SK-N-SH (cell line): ENCODE results near the gene ZDHHC5. TPM values are rescaled to one million over a fixed set of nuclear protein-coding genes. Genes with fewer than 3 reads are reported as not detected.
"Not testable (repeated sequence)": the region's sequence is repeated elsewhere in the genome, so short reads cannot be mapped to it uniquely, and the experiment has no call there.

ENCODE experiments used
- CTCF ChIA-PET: fragments of 300-600, 350-600 bp; formaldehyde crosslinking; extraction: SDS; loops from one replicate; lab custom pipeline; 2021; lab: Yijun Ruan, JAX
- POLR2A ChIA-PET: fragments of 350-600 bp; sonication (Branson Sonifier 250); formaldehyde crosslinking; extraction: SDS; loops from one replicate; lab custom pipeline; 2020; ENCODE audit warnings: antibody characterized with exemption, inconsistent platforms; lab: Yijun Ruan, JAX
- DNase-seq: peaks from one replicate; pipeline ENCODE4 v3.0.0; 2012
- H2AFZ ChIP-seq: fragments of 200-600 bp; sonication (generic); 2 replicates; pipeline ENCODE4 v1.8.1; 2016; ENCODE audit warnings: antibody characterized with exemption, mild to moderate bottlenecking, low read depth
- H3F3A ChIP-seq: fragments of 200-600 bp; sonication (generic); replicated peaks from 2 replicates; pipeline ENCODE3; 2016; ENCODE audit warnings: antibody characterized with exemption, mild to moderate bottlenecking; ENCODE audit not compliant: insufficient read depth
- H3K27ac ChIP-seq, 2 experiments: fragments of 200-500 bp in 1 of 2; fragments of 200-600 bp in 1 of 2; sonication (Bioruptor generic) in 1 of 2; sonication (generic), shearing (Covaris generic) in 1 of 2; 2 replicates each; pipeline versions ENCODE4 v1.5.1 to v1.6.1; 2014 to 2016; ENCODE audit warnings: low read depth in 2 of 2, inconsistent platforms in 1 of 2, low read length in 1 of 2, mild to moderate bottlenecking in 1 of 2, mixed read lengths in 1 of 2
- H3K27me3 ChIP-seq: fragments of 200-600 bp; sonication (generic), shearing (Covaris generic); 2 replicates; pipeline ENCODE4 v1.6.1; 2016; ENCODE audit warnings: mixed run types; ENCODE audit not compliant: insufficient read depth
- H3K36me3 ChIP-seq, 2 experiments: fragments of 200-500 bp in 1 of 2; fragments of 200-600 bp in 1 of 2; sonication (Bioruptor generic) in 1 of 2; sonication (generic) in 1 of 2; replicated peaks in 1 of 2; 2 replicates each; pipeline versions ENCODE3 to v1.5.1; 2014 to 2016; ENCODE audit warnings: low read length in 1 of 2, mild to moderate bottlenecking in 1 of 2; ENCODE audit not compliant: insufficient read depth in 2 of 2, control insufficient read depth in 1 of 2
- H3K4me1 ChIP-seq, 2 experiments: fragments of 200-500 bp in 1 of 2; fragments of 200-600 bp in 1 of 2; sonication (Bioruptor generic) in 1 of 2; sonication (generic), shearing (Covaris generic) in 1 of 2; 2 replicates each; pipeline versions ENCODE4 v1.5.1 to v1.6.1; 2014 to 2016; ENCODE audit warnings: low read depth in 1 of 2, low read length in 1 of 2, mixed run types in 1 of 2; ENCODE audit not compliant: insufficient read depth in 2 of 2, control insufficient read depth in 1 of 2
- H3K4me2 ChIP-seq: fragments of 200-600 bp; sonication (generic), shearing (Covaris generic); 2 replicates; pipeline ENCODE4 v1.6.1; 2017; ENCODE audit warnings: mixed run types
- H3K4me3 ChIP-seq, 2 experiments: fragments of 200-500 bp in 1 of 2; fragments of 200-600 bp in 1 of 2; sonication (Bioruptor generic) in 1 of 2; sonication (generic), shearing (Covaris generic) in 1 of 2; 2 replicates each; pipeline versions ENCODE4 v1.5.1 to v1.8.1; 2014 to 2016; ENCODE audit warnings: low read depth in 2 of 2, inconsistent platforms in 1 of 2, low read length in 1 of 2, mild to moderate bottlenecking in 1 of 2, mixed read lengths in 1 of 2, moderate library complexity in 1 of 2
- H3K79me2 ChIP-seq: fragments of 200-600 bp; sonication (generic); 2 replicates; pipeline ENCODE4 v1.8.1; 2017; ENCODE audit warnings: mild to moderate bottlenecking; ENCODE audit not compliant: insufficient read depth
- H3K9ac ChIP-seq: fragments of 200-600 bp; sonication (generic); 2 replicates; pipeline ENCODE4 v1.6.1; 2017; ENCODE audit warnings: mixed run types
- H3K9me2 ChIP-seq: fragments of 200-600 bp; sonication (generic); 2 replicates; pipeline ENCODE4 v1.6.1; 2017; ENCODE audit warnings: mixed run types
- H3K9me3 ChIP-seq: fragments of 200-600 bp; sonication (generic); 2 replicates; pipeline ENCODE4 v1.6.1; 2017; ENCODE audit warnings: mixed run types, mild to moderate bottlenecking, moderate library complexity
- H4K20me1 ChIP-seq: fragments of 200-600 bp; sonication (generic); 2 replicates; pipeline ENCODE4 v1.6.1; 2017; ENCODE audit warnings: mild to moderate bottlenecking, mixed run types; ENCODE audit not compliant: insufficient read depth
- CTCF ChIP-seq: fragments of 200-600 bp; sonication (generic); IDR thresholded peaks from 2 replicates; pipeline ENCODE4 v1.6.1; 2017; ENCODE audit warnings: antibody characterized with exemption, mild to moderate bottlenecking, moderate library complexity
- ELF1 ChIP-seq: IDR thresholded peaks from 2 replicates; pipeline ENCODE4 v1.4.0; 2012
- EP300 ChIP-seq, 2 experiments: IDR thresholded peaks; 2 replicates each; pipeline versions ENCODE4 v1.4.0 to v1.6.1; 2012; ENCODE audit warnings: borderline replicate concordance in 1 of 2, low read depth in 1 of 2, low read length in 1 of 2
- FOXJ3 ChIP-seq: sonication (generic); formaldehyde crosslinking; IDR thresholded peaks from 2 replicates; pipeline ENCODE4 v1.5.1; 2020; ENCODE audit warnings: mild to moderate bottlenecking, missing genetic modification reagents
- FOXM1 ChIP-seq: IDR thresholded peaks from 2 replicates; pipeline ENCODE4 v1.4.0; 2012; ENCODE audit warnings: low read depth, mild to moderate bottlenecking
- GATA2 ChIP-seq: sonication (generic); formaldehyde crosslinking; IDR thresholded peaks from 2 replicates; pipeline ENCODE4 v1.5.0; 2020; ENCODE audit warnings: mild to moderate bottlenecking, missing genetic modification reagents
- IRF3 ChIP-seq: fragments of 150-350 bp; IDR thresholded peaks from 2 replicates; pipeline ENCODE4 v1.6.1; 2016; ENCODE audit warnings: mild to moderate bottlenecking, low read depth, low read length
- MEF2A ChIP-seq: IDR thresholded peaks from 2 replicates; pipeline ENCODE4 v1.4.0; 2012; ENCODE audit warnings: low read depth, borderline replicate concordance
- MXI1 ChIP-seq: IDR thresholded peaks from 2 replicates; pipeline ENCODE4 v1.6.1; 2012; ENCODE audit warnings: mild to moderate bottlenecking, low read depth, low read length, improper control_type of control experiment
- NRF1 ChIP-seq: IDR thresholded peaks from 2 replicates; pipeline ENCODE4 v1.6.1; 2012; ENCODE audit warnings: low read depth, mild to moderate bottlenecking, low read length
- RAD21 ChIP-seq: IDR thresholded peaks from 2 replicates; pipeline ENCODE4 v1.6.1; 2012; ENCODE audit warnings: mild to moderate bottlenecking, low read length
- RFX5 ChIP-seq: IDR thresholded peaks from 2 replicates; pipeline ENCODE4 v1.6.1; 2012; ENCODE audit warnings: mild to moderate bottlenecking, improper control_type of control experiment, low read length
- SIN3A ChIP-seq: IDR thresholded peaks from 2 replicates; pipeline ENCODE4 v1.6.1; 2012; ENCODE audit warnings: low read depth, mild to moderate bottlenecking, low read length, moderate library complexity, borderline replicate concordance
- SMC3 ChIP-seq: IDR thresholded peaks from 2 replicates; pipeline ENCODE4 v1.6.1; 2012; ENCODE audit warnings: low read depth, low read length, improper control_type of control experiment
- TEAD4 ChIP-seq: IDR thresholded peaks from 2 replicates; pipeline ENCODE4 v1.4.0; 2012; ENCODE audit warnings: mild to moderate bottlenecking, borderline replicate concordance; ENCODE audit not compliant: insufficient read depth
- WGBS: methylation state at CpG from one replicate; pipeline ENCODE4 v1.1.6; 2017; ENCODE audit warnings: low lambda C conversion rate; 5-methylcytosine and 5-hydroxymethylcytosine counted together
- polyA plus RNA-seq, 3 experiments: library from polyadenylated mRNA; depleted of rRNA; stranded (reverse); fragments of >200 nt; gene quantifications; 2 replicates each; pipeline ENCODE4 v1.2.3, GENCODE V29; 2012

The ZDHHC5 gene
- polyA plus RNA-seq, 1 of the 3 experiments (the other 2 are of a cell fraction): 46.6 TPM

GRCh38 chr11:57704932-57705331 lies 37.0 kb downstream of the ZDHHC5 start:
- TF ChIP-seq EP300 (IDR thresholded peaks at IDR 0.05; ENCODE audit: borderline replicate concordance in 1 of 2, low read depth in 1 of 2, low read length in 1 of 2): no peak
- TF ChIP-seq GATA2: no peak
- no peak for TF ChIP-seq MEF2A
- TF ChIP-seq CTCF: no peak
- TF ChIP-seq IRF3: no peak
- no peak for TF ChIP-seq SIN3A
- TF ChIP-seq FOXJ3 (CRISPR knock-in tag): no peak
- TF ChIP-seq NRF1: no peak
- no peak for TF ChIP-seq FOXM1
- TF ChIP-seq SMC3: no peak
- TF ChIP-seq MXI1: no peak
- no peak for TF ChIP-seq RAD21
- no peak for TF ChIP-seq ELF1
- no peak for TF ChIP-seq TEAD4
- TF ChIP-seq RFX5: no peak
- peaks cover 0 to 3% of the 10 kb centered on the region in 2 experiments; a peak in 1 of 4 replicates for H3K4me1 ChIP-seq
- WGBS: 98% methylated on average over 5 of the region's 6 CpGs
- H3K9me2 ChIP-seq: no peaks in the 10 kb centered on the region
- no peak for DNase-seq
- H3K36me3 ChIP-seq: peaks cover 40 to 53% of the 10 kb centered on the region in 2 experiments
- H3K9me3 ChIP-seq: no peaks in the 10 kb centered on the region
- no peak overlapping the region for H3K27ac ChIP-seq
- no peak overlapping the region for H2AFZ ChIP-seq
- H4K20me1 ChIP-seq: no peaks in the 10 kb centered on the region; the same call in 1 of the 2 replicates
- POLR2A ChIA-PET: interaction anchor here (0.6 kb wide), 2 partner anchors 11 to 464 kb away, joined by 3 to 4 read pairs; no protein-coding TSS in a partner anchor
- H3K4me3 ChIP-seq: no peak overlapping the region
- H3K27me3 ChIP-seq: no peaks in the 10 kb centered on the region
- H3F3A ChIP-seq: peaks cover 34% of the 10 kb centered on the region
- peaks cover 55% of the 10 kb centered on the region for H3K79me2 ChIP-seq
- H3K4me2 ChIP-seq: no peak overlapping the region
- CTCF ChIA-PET: interaction anchor here (1.1 to 1.5 kb wide), 4 partner anchors 17 to 178 kb away, joined by 3 to 4 read pairs (median 4); no protein-coding TSS in a partner anchor
- H3K9ac ChIP-seq: no peak overlapping the region

- H2AFZ ChIP-seq, H3K4me2 ChIP-seq, H3K4me3 ChIP-seq, H3K9ac ChIP-seq, DNase-seq, H3K9me2 ChIP-seq, H4K20me1 ChIP-seq, H3K27me3 ChIP-seq, H3K4me1 ChIP-seq, H3K27ac ChIP-seq, H3K9me3 ChIP-seq: not testable (repeated sequence)
- CTCF ChIA-PET: interaction anchor here (1.1 to 1.4 kb wide), 3 partner anchors 18 to 137 kb away, joined by 3 to 4 read pairs (median 3); no protein-coding TSS in a partner anchor
- POLR2A ChIA-PET: interaction anchor here (0.6 kb wide), 1 partner anchor 465 kb away, joined by 3 read pairs; no protein-coding TSS in a partner anchor
- 98% methylated on average over 8 of the region's 8 CpGs for WGBS
- Histone ChIP-seq H3K79me2 (peaks cover 60% of the 10 kb centered on the region), H3K36me3 (peaks cover 36 to 50% of the 10 kb centered on the region in 2 experiments), H3F3A (peaks cover 34% of the 10 kb centered on the region)
Observed at GRCh38 chr11:57705432-57705831, 37.5 kb downstream of the ZDHHC5 start.
